GM23248 (cell line): Measurements from ENCODE around the gene IFIH1. TPM values are rescaled to one million over a fixed set of nuclear protein-coding genes. Genes with fewer than 3 reads are reported as not detected.

Experiments used
- DNase-seq: peaks from one replicate; pipeline ENCODE4 v3.0.0-alpha.2; 2015
- H2AFZ ChIP-seq: fragments of 200-600 bp; sonication (generic); 2 replicates; pipeline ENCODE4 v1.6.1; 2016; ENCODE audit warnings: antibody characterized with exemption
- H3F3A ChIP-seq: fragments of 200-600 bp; sonication (generic); 2 replicates; pipeline ENCODE4 v1.6.1; 2016; ENCODE audit warnings: mild to moderate bottlenecking, antibody characterized with exemption, mixed run types; ENCODE audit not compliant: insufficient read depth
- H3K27ac ChIP-seq: fragments of 200-600 bp; sonication (generic); 2 replicates; pipeline ENCODE4 v1.5.1; 2016; ENCODE audit warnings: mild to moderate bottlenecking
- H3K27me3 ChIP-seq: fragments of 200-600 bp; sonication (generic); replicated peaks from 2 replicates; pipeline ENCODE4 v1.6.1; 2016; ENCODE audit warnings: mild to moderate bottlenecking; ENCODE audit not compliant: insufficient read depth
- H3K36me3 ChIP-seq: fragments of 200-600 bp; sonication (generic); 2 replicates; pipeline ENCODE4 v1.6.1; 2016; ENCODE audit warnings: low read depth, mild to moderate bottlenecking
- H3K4me1 ChIP-seq: fragments of 200-600 bp; sonication (generic); 2 replicates; pipeline ENCODE4 v1.6.1; 2016; ENCODE audit warnings: mild to moderate bottlenecking; ENCODE audit not compliant: insufficient read depth
- H3K4me2 ChIP-seq: fragments of 200-600 bp; sonication (generic); one replicate; pipeline ENCODE4 v1.6.1; 2016; ENCODE audit warnings: mild to moderate bottlenecking; ENCODE audit not compliant: unreplicated experiment
- H3K4me3 ChIP-seq: fragments of 200-600 bp; sonication (generic); 2 replicates; pipeline ENCODE4 v1.5.1; 2016; ENCODE audit warnings: mild to moderate bottlenecking
- H3K79me2 ChIP-seq: fragments of 200-600 bp; sonication (generic); 2 replicates; pipeline ENCODE4 v1.6.1; 2016; ENCODE audit warnings: mild to moderate bottlenecking; ENCODE audit not compliant: insufficient read depth
- H3K9ac ChIP-seq: fragments of 200-600 bp; sonication (generic); 2 replicates; pipeline ENCODE4 v1.6.1; 2016; ENCODE audit warnings: mild to moderate bottlenecking
- H3K9me2 ChIP-seq: fragments of 200-600 bp; sonication (generic); 2 replicates; pipeline ENCODE4 v1.6.1; 2016; ENCODE audit warnings: mixed run types, mild to moderate bottlenecking, moderate library complexity; ENCODE audit not compliant: insufficient read depth
- H3K9me3 ChIP-seq: fragments of 200-600 bp; sonication (generic); one replicate; pipeline ENCODE4 v1.6.1; 2017; ENCODE audit warnings: low read depth
- H4K20me1 ChIP-seq: fragments of 200-600 bp; sonication (generic); 2 replicates; pipeline ENCODE4 v1.6.0; 2016; ENCODE audit not compliant: insufficient read depth
- EZH2 ChIP-seq: fragments of 200-600 bp; sonication (generic); IDR thresholded peaks from 2 replicates; pipeline ENCODE4 v1.6.1; 2018; ENCODE audit warnings: antibody characterized with exemption, mild to moderate bottlenecking; ENCODE audit not compliant: insufficient read depth, poor library complexity, severe bottlenecking
- EZH2phosphoT487 ChIP-seq: fragments of 200-600 bp; sonication (generic); IDR thresholded peaks from 2 replicates; pipeline ENCODE4 v1.6.1; 2018; ENCODE audit warnings: antibody characterized with exemption, moderate library complexity, mild to moderate bottlenecking, low read depth; ENCODE audit not compliant: insufficient read depth
- WGBS, 2 experiments: methylation state at CpG; one replicate each; pipeline ENCODE4 v1.1.6; 2015 to 2017; ENCODE audit warnings: low lambda C conversion rate in 2 of 2, low coverage in 1 of 2; ENCODE audit errors: missing lambda C conversion rate in 2 of 2; 5-methylcytosine and 5-hydroxymethylcytosine counted together
- in situ Hi-C: fragments of 300-500 bp; cut with MboI; formaldehyde crosslinking; loops from 2 replicates; pipeline ENCODE4 v1.15.0; 2020
- polyA plus RNA-seq: library from polyadenylated mRNA; unstranded; fragments of >200 nt; fragmentation: Nextera tagmentation; extraction: Ambion mirVana; gene quantifications from 2 replicates; pipeline ENCODE4 v1.2.1, GENCODE V29; 2016
- total RNA-seq: library from RNA; depleted of rRNA; stranded (reverse); fragments of >200 nt; shearing (Covaris generic); gene quantifications from 2 replicates; pipeline ENCODE4 v1.2.3, GENCODE V29; 2014

The IFIH1 gene
- total and polyA plus RNA-seq, 2 experiments from 2014 or later: 1.3 to 1.6 TPM

DNA sequence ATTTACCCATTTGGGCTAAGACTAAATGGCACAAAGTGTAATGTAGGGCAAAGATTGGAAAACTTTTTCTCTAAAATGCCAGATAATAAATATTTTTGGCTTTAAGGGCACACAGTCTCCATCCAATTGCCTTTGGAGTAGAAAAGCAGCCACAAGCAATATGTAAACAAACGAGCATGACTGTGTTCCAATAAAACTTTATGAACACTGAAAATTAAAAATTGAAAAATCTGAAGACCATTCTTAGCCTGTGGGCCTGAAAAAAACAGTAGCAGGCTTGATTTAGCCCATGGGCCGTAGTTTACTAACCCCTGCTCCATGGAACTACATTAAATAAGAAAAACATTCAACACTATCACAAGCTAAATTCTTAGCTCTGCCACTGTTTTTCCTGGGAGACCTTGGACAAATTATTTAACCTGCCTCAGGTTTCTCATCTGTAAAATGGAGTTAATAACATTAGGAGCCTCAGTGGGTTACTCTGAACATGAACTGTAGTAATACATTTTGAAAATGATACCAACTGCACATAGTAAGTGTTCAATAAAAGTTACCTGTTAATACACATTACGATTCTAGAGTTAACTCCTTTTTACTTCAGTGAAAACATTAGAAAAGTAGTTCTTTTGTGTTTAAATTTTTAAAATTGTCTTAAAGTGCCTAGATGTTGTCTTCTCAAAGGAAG is 1.3 kb downstream of the IFIH1 start:
- TF ChIP-seq EZH2phosphoT487 (no peak), EZH2 (no peak)
- H3K79me2 ChIP-seq: no peaks in the 10 kb centered on the region
- no peaks in the 10 kb centered on the region; the same call in 1 of the 2 replicates for H3K4me1 ChIP-seq
- no peaks in the 10 kb centered on the region for H3F3A ChIP-seq
- no peak overlapping the region for H3K27ac ChIP-seq
- H3K9me3 ChIP-seq: no peaks in the 10 kb centered on the region
- peak overlapping the region; percentile 85 for H3K4me2 ChIP-seq
- in situ Hi-C loops: loop anchor here (25.0 kb wide), 1 partner anchor 730 kb away; no protein-coding TSS in a partner anchor
- H3K9me2 ChIP-seq: no peaks in the 10 kb centered on the region
- 69 to 78% methylated on average over 3 of the region's 3 CpGs for WGBS, 2 experiments
- peak overlapping the region; percentile 98 for H2AFZ ChIP-seq
- no peak for DNase-seq
- H3K27me3 ChIP-seq: no peaks in the 10 kb centered on the region
- H3K36me3 ChIP-seq: no peaks in the 10 kb centered on the region
- H3K4me3 ChIP-seq: peak overlapping the region; percentile 88
- H4K20me1 ChIP-seq: no peaks in the 10 kb centered on the region
- no peak overlapping the region for H3K9ac ChIP-seq

DNA sequence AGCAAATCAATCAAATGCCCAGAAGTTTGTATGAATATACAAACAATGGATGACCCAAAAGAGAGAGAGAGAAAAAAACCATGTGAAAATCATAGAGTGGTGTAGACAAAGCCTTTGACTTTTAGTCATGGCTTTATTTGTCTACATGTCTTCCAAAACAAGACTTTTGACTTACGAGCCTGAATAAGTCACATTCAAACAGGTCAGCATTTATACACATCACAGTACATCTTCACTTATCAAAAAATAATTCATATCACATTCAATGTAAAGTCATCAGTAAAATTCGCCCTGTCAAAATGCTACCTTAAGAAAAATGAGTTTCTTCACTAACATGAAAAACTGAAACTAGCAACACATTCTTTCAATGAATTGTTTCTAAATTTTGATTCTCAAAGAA is 1.9 kb downstream of the IFIH1 start:
- Histone ChIP-seq H3K4me2 (no peak overlapping the region), H3K4me1 (no peaks in the 10 kb centered on the region; the same call in 1 of the 2 replicates), H3K27ac (no peak overlapping the region), H3K4me3 (no peak overlapping the region), H4K20me1 (no peaks in the 10 kb centered on the region), H3K79me2 (no peaks in the 10 kb centered on the region), H2AFZ (0 out of 2 replicates have a peak overlapping the region, but pooled peaks have one; percentile 98), H3K9me2 (no peaks in the 10 kb centered on the region), H3K27me3 (no peaks in the 10 kb centered on the region), H3K9ac (no peak overlapping the region), H3F3A (no peaks in the 10 kb centered on the region), H3K36me3 (no peaks in the 10 kb centered on the region), H3K9me3 (no peaks in the 10 kb centered on the region)
- 93 to 100% methylated on average over 2 of the region's 2 CpGs for WGBS, 2 experiments
- in situ Hi-C loops: loop anchor here (25.0 kb wide), 1 partner anchor 729 kb away; no protein-coding TSS in a partner anchor
- no peak for DNase-seq
- TF ChIP-seq EZH2phosphoT487: no peak
- no peak for TF ChIP-seq EZH2

DNA sequence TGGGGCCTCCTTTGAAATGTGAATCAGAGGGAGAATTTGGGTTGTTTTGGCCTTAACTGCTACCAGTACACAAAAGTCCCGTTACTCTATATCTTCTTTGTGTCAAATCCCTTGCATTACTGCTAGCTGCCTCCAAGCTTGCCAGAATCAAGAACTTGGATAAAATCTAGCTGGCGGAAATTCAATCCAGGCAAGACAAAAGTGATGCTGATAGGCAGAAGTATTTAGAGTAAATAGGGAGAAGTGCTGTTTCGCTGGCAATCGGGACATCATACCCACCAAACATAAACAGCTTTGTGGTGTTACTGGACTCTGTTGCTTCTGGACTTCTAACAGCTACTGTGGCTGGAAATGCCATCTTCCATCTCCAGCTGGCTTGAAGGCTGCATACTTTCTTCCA is 2.5 kb downstream of the IFIH1 start:
- H2AFZ ChIP-seq: no peak overlapping the region
- in situ Hi-C loops: loop anchor here (25.0 kb wide), 1 partner anchor 729 kb away; no protein-coding TSS in a partner anchor

GRCh38 chr2:162312853-162313252 is 5.6 kb downstream of the IFIH1 start:
- in situ Hi-C loops: loop anchor here (25.0 kb wide), 1 partner anchor 726 kb away; no protein-coding TSS in a partner anchor
- no peak overlapping the region for H3K9ac ChIP-seq
- H2AFZ ChIP-seq: no peak overlapping the region
- H3K9me3 ChIP-seq: no peaks in the 10 kb centered on the region
- H3F3A ChIP-seq: no peaks in the 10 kb centered on the region
- 98 to 100% methylated on average over 1 of the region's 1 CpG for WGBS, 2 experiments
- no peaks in the 10 kb centered on the region for H3K4me1 ChIP-seq
- no peak for DNase-seq
- no peaks in the 10 kb centered on the region for H3K27me3 ChIP-seq
- H3K79me2 ChIP-seq: no peaks in the 10 kb centered on the region
- no peak overlapping the region for H3K4me2 ChIP-seq
- no peak overlapping the region for H3K27ac ChIP-seq
- no peaks in the 10 kb centered on the region for H4K20me1 ChIP-seq
- TF ChIP-seq EZH2phosphoT487 (no peak), EZH2 (no peak)
- no peaks in the 10 kb centered on the region for H3K9me2 ChIP-seq
- H3K36me3 ChIP-seq: no peaks in the 10 kb centered on the region
- no peak overlapping the region for H3K4me3 ChIP-seq

More for the DNA sequence above, 2.5 kb downstream of the IFIH1 start:
- Histone ChIP-seq H3K27me3 (no peaks in the 10 kb centered on the region), H3K4me1 (no peaks in the 10 kb centered on the region; the same call in 1 of the 2 replicates), H4K20me1 (no peaks in the 10 kb centered on the region), H3K36me3 (no peaks in the 10 kb centered on the region), H3K4me3 (no peak overlapping the region), H3K79me2 (no peaks in the 10 kb centered on the region), H3K27ac (no peak overlapping the region), H3F3A (no peaks in the 10 kb centered on the region), H3K9me3 (no peaks in the 10 kb centered on the region), H3K9me2 (no peaks in the 10 kb centered on the region), H3K9ac (no peak overlapping the region), H3K4me2 (no peak overlapping the region)
- TF ChIP-seq EZH2phosphoT487 (no peak), EZH2 (no peak)
- whole genome bisulfite sequencing, 2 experiments: 88 to 90% methylated on average over 4 of the region's 4 CpGs
- DNase-seq: no peak
